ENCODE measurements around the gene VPS9D1. TPM values are rescaled to one million over a fixed set of nuclear protein-coding genes. Genes with fewer than 3 reads are reported as not detected.
"Not testable (repeated sequence)": the region's sequence is repeated elsewhere in the genome, so short reads cannot be mapped to it uniquely, and the experiment has no call there.

VPS9D1 gene
- total RNA-seq, 1 donor: 5.2 TPM

GRCh38 chr16:89707695-89708094 lies 13.0 kb downstream of the VPS9D1 start:
- no peak overlapping the region for H3K4me3 ChIP-seq (ENCODE audit: low read length)
- H3K4me1 ChIP-seq (ENCODE audit: insufficient read depth, low read length): peaks cover 21% of the 10 kb centered on the region
- no peaks in the 10 kb centered on the region for H3K27me3 ChIP-seq (ENCODE audit: insufficient read depth, low read length)
- H3K9me3 ChIP-seq (ENCODE audit: low read depth, low read length): no peaks in the 10 kb centered on the region

GRCh38 chr16:89706518-89707260 lies 14.0 kb downstream of the VPS9D1 start:
- Histone ChIP-seq H3K4me3 (ENCODE audit: low read length) (no peak overlapping the region), H3K9me3 (ENCODE audit: low read depth, low read length) (no peaks in the 10 kb centered on the region), H3K4me1 (ENCODE audit: insufficient read depth, low read length) (peaks cover 18% of the 10 kb centered on the region), H3K27me3 (ENCODE audit: insufficient read depth, low read length) (no peaks in the 10 kb centered on the region)

- H3K27me3 ChIP-seq (ENCODE audit: insufficient read depth, low read length): no peaks in the 10 kb centered on the region
- H3K4me3 ChIP-seq (ENCODE audit: low read length): no peak overlapping the region
- no peaks in the 10 kb centered on the region for H3K9me3 ChIP-seq (ENCODE audit: low read depth, low read length)
- peaks cover 30% of the 10 kb centered on the region for H3K4me1 ChIP-seq (ENCODE audit: insufficient read depth, low read length)
Observed at GRCh38 chr16:89705006-89705405, 15.7 kb downstream of the VPS9D1 start.

GRCh38 chr16:89704281-89704680 lies 16.4 kb downstream of the VPS9D1 start:
- Histone ChIP-seq H3K4me1 (ENCODE audit: insufficient read depth, low read length) (peaks cover 36% of the 10 kb centered on the region), H3K4me3 (ENCODE audit: low read length) (no peak overlapping the region), H3K9me3 (ENCODE audit: low read depth, low read length) (no peaks in the 10 kb centered on the region), H3K27me3 (ENCODE audit: insufficient read depth, low read length) (no peaks in the 10 kb centered on the region)

- Histone ChIP-seq H3K9me3 (ENCODE audit: low read depth, low read length) (no peaks in the 10 kb centered on the region), H3K27me3 (ENCODE audit: insufficient read depth, low read length) (no peaks in the 10 kb centered on the region), H3K4me1 (ENCODE audit: insufficient read depth, low read length) (peaks cover 38% of the 10 kb centered on the region), H3K4me3 (ENCODE audit: low read length) (peak within 1 kb of the TSS; percentile 52)
Observed at GRCh38 chr16:89701425-89702406, 19.0 kb downstream of the VPS9D1 start, which contains the start of gene SPATA2L. Gene SPATA2L (minus strand): TSS chr16:89701705. CDS start chr16:89701232, 473 bp downstream.

- Histone ChIP-seq H3K4me3 (ENCODE audit: low read length) (peak overlapping the region; percentile 52), H3K9me3 (ENCODE audit: low read depth, low read length) (no peaks in the 10 kb centered on the region)
Observed at GRCh38 chr16:89700649-89701424, 19.9 kb downstream of the VPS9D1 start.

GRCh38 chr16:89700100-89700648 lies 20.5 kb downstream of the VPS9D1 start:
- no peaks in the 10 kb centered on the region for H3K27me3 ChIP-seq (ENCODE audit: insufficient read depth, low read length)
- no peaks in the 10 kb centered on the region for H3K9me3 ChIP-seq (ENCODE audit: low read depth, low read length)
- peak overlapping the region; percentile 52 for H3K4me3 ChIP-seq (ENCODE audit: low read length)
- H3K4me1 ChIP-seq (ENCODE audit: insufficient read depth, low read length): peaks cover 38% of the 10 kb centered on the region

More at GRCh38 chr16:89700649-89701424, 19.9 kb downstream of the VPS9D1 start:
- peaks cover 39% of the 10 kb centered on the region for H3K4me1 ChIP-seq (ENCODE audit: insufficient read depth, low read length)
- H3K27me3 ChIP-seq (ENCODE audit: insufficient read depth, low read length): no peaks in the 10 kb centered on the region

- not testable (repeated sequence) for H3K9me3 ChIP-seq (ENCODE audit: low read depth, low read length); H3K4me3 ChIP-seq (ENCODE audit: low read length)
Observed at GRCh38 chr16:89699629-89700099, 21.0 kb downstream of the VPS9D1 start.

GRCh38 chr16:89698717-89699116 lies 22.0 kb downstream of the VPS9D1 start:
- peaks cover 38% of the 10 kb centered on the region for H3K4me1 ChIP-seq (ENCODE audit: insufficient read depth, low read length)
- not testable (repeated sequence) for H3K4me3 ChIP-seq (ENCODE audit: low read length)

More at GRCh38 chr16:89699629-89700099, 21.0 kb downstream of the VPS9D1 start:
- not testable (repeated sequence) for H3K27me3 ChIP-seq (ENCODE audit: insufficient read depth, low read length)
- peaks cover 38% of the 10 kb centered on the region for H3K4me1 ChIP-seq (ENCODE audit: insufficient read depth, low read length)

GRCh38 chr16:89697616-89698331 lies 22.9 kb downstream of the VPS9D1 start:
- H3K27me3 ChIP-seq (ENCODE audit: insufficient read depth, low read length): no peaks in the 10 kb centered on the region
- no peaks in the 10 kb centered on the region for H3K9me3 ChIP-seq (ENCODE audit: low read depth, low read length)
- H3K4me3 ChIP-seq (ENCODE audit: low read length): no peak overlapping the region
- H3K4me1 ChIP-seq (ENCODE audit: insufficient read depth, low read length): peaks cover 38% of the 10 kb centered on the region

More at GRCh38 chr16:89698717-89699116, 22.0 kb downstream of the VPS9D1 start:
- not testable (repeated sequence) for H3K9me3 ChIP-seq (ENCODE audit: low read depth, low read length); H3K27me3 ChIP-seq (ENCODE audit: insufficient read depth, low read length)

- Histone ChIP-seq H3K9me3 (ENCODE audit: low read depth, low read length) (no peaks in the 10 kb centered on the region), H3K27me3 (ENCODE audit: insufficient read depth, low read length) (no peaks in the 10 kb centered on the region), H3K4me3 (ENCODE audit: low read length) (no peak overlapping the region), H3K4me1 (ENCODE audit: insufficient read depth, low read length) (peaks cover 33% of the 10 kb centered on the region)
Observed at GRCh38 chr16:89697161-89697615, 23.5 kb downstream of the VPS9D1 start.

- Histone ChIP-seq H3K4me1 (ENCODE audit: insufficient read depth, low read length) (peaks cover 31% of the 10 kb centered on the region), H3K4me3 (ENCODE audit: low read length) (no peak overlapping the region), H3K9me3 (ENCODE audit: low read depth, low read length) (no peaks in the 10 kb centered on the region), H3K27me3 (ENCODE audit: insufficient read depth, low read length) (no peaks in the 10 kb centered on the region)
Observed at GRCh38 chr16:89696670-89697128, 24.0 kb downstream of the VPS9D1 start.

GRCh38 chr16:89695875-89696669 lies 24.6 kb downstream of the VPS9D1 start:
- Histone ChIP-seq H3K27me3 (ENCODE audit: insufficient read depth, low read length) (no peaks in the 10 kb centered on the region), H3K9me3 (ENCODE audit: low read depth, low read length) (no peaks in the 10 kb centered on the region), H3K4me1 (ENCODE audit: insufficient read depth, low read length) (peaks cover 30% of the 10 kb centered on the region), H3K4me3 (ENCODE audit: low read length) (no peak overlapping the region)
